HG02642 (cell line): Measurements from ENCODE around the gene RBSN.

Experiments used
- ATAC-seq: cut with Tn5 transposase; IDR thresholded peaks from one replicate; pipeline ENCODE4 v1.9.1; 2021; ENCODE audit warnings: mild to moderate bottlenecking; ENCODE audit not compliant: unreplicated experiment, poor library complexity

Gene RBSN

GRCh38 chr3:15063656-15064286 lies 35.2 kb downstream of the RBSN start:
- ATAC-seq = no peak

GRCh38 chr3:15063238-15063637 lies 35.7 kb downstream of the RBSN start:
- ATAC-seq = no peak

- ATAC-seq = no peak
Observed at GRCh38 chr3:15060029-15060428, 38.9 kb downstream of the RBSN start.

- no peak for ATAC-seq
Observed at GRCh38 chr3:15056676-15057404, 42.1 kb downstream of the RBSN start.

- peak; percentile 49 for ATAC-seq
Observed at GRCh38 chr3:15055019-15055557, 43.9 kb downstream of the RBSN start.

- no peak for ATAC-seq
Observed at GRCh38 chr3:15053541-15053940, 45.4 kb downstream of the RBSN start.

GRCh38 chr3:15052335-15053242 lies 46.4 kb downstream of the RBSN start:
- ATAC-seq = no peak

- peak; percentile 64 for ATAC-seq
Observed at GRCh38 chr3:15051531-15051930, 47.4 kb downstream of the RBSN start.

- ATAC-seq = peak; percentile 83
Observed at GRCh38 chr3:15050405-15051092, 48.4 kb downstream of the RBSN start.

- ATAC-seq = no peak
Observed at GRCh38 chr3:15049584-15049983, 49.4 kb downstream of the RBSN start.

GRCh38 chr3:15045667-15046066 lies 53.3 kb downstream of the RBSN start:
- no peak for ATAC-seq

GRCh38 chr3:15044326-15044725 lies 54.6 kb downstream of the RBSN start:
- no peak for ATAC-seq

GRCh38 chr3:15043408-15044171 lies 55.4 kb downstream of the RBSN start:
- no peak for ATAC-seq

- no peak for ATAC-seq
Observed at GRCh38 chr3:15042936-15043335, 56.0 kb downstream of the RBSN start.

GRCh38 chr3:15041950-15042349 lies 57.0 kb downstream of the RBSN start:
- no peak for ATAC-seq

GRCh38 chr3:15040844-15041243 lies 58.1 kb downstream of the RBSN start:
- no peak for ATAC-seq

GRCh38 chr3:15038306-15038705 lies 60.6 kb downstream of the RBSN start:
- ATAC-seq = no peak

GRCh38 chr3:15033103-15033502 lies 65.8 kb downstream of the RBSN start:
- no peak for ATAC-seq

- ATAC-seq = no peak
Observed at GRCh38 chr3:15032650-15033049, 66.3 kb downstream of the RBSN start.
